GM21723 (cell line): ENCODE results near the gene FN1.
"Not testable (repeated sequence)": the region's sequence is repeated elsewhere in the genome, so short reads cannot be mapped to it uniquely, and the experiment has no call there.

Source experiments
- ATAC-seq: cut with Tn5 transposase; IDR thresholded peaks from one replicate; pipeline ENCODE4 v1.9.1; 2021; ENCODE audit warnings: mild to moderate bottlenecking, moderate library complexity; ENCODE audit not compliant: unreplicated experiment

FN1 gene

DNA sequence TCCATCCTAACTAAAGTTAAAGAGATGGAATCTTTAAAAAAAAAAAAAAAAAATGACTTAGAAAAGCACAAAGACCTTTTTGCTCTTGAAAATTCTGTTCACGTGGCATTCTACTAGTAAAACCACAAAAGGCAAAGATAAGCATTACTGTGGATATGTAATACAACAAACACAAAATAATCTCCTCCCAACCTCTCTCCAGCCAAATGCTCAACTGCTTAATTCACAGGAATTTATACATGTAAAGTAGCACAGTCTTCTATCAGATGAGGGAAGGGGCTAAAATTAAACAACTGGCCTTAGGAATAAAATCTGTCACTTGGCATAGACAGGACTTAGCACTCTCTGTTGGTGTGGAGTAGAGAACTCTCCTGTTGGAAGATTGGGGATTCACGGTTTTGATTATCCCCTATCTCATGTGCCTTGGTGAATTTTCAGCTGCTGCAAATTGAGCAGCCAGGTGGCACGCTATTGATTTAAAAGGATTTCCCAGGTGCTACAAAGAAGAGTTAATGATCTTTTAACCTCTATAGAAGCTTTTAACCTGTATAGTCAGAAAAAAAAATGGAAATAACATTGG, 66.6 kb downstream of the FN1 start:
- no peak for ATAC-seq

DNA sequence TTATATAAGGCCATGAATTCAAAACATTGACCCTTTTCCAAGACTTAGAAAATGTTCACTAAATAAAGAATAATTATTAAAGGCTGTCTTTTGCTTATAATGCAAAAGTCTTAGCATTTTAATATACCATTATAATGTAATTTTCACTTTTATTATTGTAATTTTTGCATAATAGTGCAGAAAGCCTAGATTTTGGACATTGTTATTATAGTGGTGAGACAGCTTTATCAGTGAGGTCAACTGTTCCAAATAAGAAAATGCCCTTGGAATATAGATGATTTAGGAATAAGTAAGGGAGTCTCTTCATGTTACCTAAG, 67.4 kb downstream of the FN1 start:
- no peak for ATAC-seq

DNA sequence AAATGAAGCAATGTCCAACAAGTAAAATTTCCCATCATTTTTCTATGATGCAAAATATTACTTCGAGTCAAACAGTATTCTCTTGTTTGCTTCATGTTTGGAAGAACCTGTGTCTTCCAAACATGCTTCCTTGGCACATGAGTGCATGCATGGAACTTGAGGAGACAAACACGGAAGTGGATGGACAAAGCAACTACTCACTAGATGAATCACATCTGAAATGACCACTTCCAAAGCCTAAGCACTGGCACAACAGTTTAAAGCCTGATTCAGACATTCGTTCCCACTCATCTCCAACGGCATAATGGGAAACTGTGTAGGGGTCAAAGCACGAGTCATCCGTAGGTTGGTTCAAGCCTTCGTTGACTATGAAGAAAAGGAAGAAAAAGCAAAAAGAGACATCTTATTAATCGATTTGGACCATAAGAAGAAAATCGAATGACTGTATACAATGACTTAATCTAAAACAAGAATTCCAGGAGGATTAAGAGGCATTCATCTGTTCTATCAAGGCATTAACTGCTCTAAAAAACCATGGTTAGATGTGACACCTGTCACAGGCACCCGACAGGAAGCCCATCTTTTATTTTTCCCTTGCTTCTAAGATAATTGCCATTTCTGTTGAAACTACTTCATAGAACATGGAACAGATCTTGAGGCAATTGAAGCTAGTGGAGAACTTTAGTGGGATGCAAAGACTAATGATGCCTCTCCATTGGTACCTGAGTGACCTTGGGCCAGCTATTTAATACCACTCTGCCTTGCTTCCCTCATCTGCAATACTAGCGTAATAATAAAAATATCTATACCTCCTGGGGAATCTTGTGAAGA, 68.0 kb downstream of the FN1 start:
- no peak for ATAC-seq

DNA sequence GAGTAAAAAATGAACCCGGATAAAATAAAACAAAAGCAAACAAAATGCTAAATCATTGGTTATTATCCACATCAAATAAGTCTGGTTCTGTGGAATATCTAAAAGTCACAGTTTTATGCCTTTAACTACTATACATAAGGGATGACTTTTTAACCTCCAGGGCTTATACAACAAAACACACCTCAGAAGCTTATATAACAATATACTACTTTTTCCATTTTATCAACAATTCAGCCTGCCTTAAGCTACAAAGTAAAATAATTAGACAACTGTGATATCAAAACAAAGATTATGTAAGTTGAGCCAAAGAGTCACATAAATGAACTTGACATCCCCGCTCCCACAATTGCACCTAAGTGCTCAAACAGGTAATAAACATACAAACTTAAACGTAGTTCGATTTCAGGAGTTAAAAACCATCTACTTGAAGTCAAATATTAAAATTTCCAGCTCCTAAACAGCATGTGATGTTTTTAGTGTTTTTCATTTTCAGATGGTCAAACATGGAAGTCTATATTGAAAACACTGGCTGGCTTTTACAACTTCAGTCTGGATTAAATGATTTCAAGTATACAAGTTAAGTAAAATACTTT, 69.3 kb downstream of the FN1 start:
- ATAC-seq, result no peak

DNA sequence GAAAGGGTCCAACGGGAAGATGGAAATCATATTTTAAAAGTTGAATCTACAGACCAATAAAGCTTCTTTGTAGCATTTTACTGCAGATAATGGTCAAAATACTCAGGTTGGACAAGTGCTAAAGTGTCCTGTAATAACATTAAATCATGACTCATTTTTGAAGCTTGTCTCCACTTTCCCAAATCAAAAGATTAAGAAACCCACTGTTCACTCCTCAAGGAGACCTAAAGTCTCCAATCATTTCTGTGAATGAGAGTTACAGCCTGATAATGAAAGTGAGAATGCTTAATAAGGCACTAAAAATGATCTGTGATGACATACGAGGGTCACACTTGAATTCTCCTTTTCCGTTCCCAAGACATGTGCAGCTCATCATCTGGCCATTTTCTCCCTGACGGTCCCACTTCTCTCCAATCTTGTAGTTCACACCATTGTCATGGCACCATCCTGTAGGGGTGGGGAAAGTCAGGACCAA, 70.6 kb downstream of the FN1 start:
- no peak for ATAC-seq

DNA sequence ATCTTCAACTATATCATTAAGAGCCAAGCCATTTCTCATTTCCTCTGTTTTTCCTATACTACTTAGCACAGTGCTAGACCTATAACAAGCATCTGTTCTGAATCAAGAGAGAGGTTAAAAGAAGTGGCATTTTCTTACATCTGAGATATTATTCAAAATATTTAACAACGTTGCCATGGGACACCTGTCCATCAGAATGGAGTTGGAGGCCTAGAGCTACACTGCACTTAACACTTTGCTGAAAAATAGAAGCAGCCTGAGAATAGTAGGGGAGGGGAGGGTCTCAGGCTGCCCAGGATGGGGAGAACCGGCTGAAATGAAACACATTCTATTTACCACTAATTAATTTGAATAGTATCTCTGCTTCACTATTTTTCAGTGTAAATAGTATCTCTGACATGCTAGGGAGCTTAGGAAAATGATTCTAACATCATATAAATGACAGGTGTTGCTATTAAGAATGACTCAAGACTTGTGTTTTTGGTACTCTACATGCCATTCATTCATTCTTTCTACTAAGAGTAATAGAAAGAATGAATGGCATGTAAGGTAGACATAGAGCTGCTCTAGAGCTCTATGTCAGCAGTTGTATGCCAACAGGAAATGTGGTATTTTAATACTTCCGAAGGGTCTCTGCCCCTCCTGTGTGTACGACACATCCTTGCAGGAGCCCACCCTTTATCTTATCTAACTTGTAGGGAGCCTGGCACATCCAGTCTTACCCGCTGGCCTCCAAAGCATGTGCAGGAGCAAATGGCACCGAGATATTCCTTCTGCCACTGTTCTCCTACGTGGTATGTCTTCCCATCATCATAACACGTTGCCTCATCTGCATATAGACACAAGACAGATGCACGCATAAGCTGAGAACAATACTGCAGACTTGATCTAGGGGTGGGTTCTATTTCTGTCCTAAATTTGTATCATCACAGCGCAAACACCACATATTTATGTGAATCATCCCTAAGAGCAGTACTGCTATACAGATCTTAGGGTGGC, 71.4 kb downstream of the FN1 start:
- ATAC-seq, result no peak

DNA sequence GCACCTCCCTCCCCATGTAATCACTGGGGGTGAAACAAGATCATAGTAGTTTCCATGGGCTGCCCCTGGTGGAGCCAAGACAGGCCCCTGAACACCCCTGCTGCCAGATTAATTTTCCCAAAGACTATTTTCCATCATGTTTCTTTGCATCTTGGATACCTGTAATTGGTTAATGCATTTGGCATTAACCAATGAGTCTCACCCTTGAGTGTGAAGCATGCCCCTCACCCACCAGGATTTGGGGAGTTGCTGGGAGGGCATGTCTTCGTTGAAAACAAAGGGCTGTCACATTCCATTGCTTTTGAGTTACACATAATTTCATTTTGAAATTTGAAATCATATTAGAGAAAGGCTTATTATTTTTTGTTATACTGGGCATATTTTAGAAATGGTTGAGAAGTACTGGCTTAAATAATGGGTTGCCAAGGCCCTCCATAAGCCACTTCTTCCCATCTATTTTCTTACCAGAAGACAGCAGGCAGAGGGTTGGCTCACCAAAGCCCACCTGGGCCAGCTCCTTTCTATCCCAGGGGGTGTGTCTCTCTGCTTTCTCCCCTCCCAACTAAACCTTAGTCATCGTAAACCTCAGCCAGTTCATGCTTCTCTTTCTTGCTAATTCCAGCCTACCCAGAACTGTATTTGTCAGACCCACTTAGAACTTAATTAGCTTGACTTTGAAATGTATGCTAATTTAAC, 72.3 kb downstream of the FN1 start:
- ATAC-seq, result no peak

DNA sequence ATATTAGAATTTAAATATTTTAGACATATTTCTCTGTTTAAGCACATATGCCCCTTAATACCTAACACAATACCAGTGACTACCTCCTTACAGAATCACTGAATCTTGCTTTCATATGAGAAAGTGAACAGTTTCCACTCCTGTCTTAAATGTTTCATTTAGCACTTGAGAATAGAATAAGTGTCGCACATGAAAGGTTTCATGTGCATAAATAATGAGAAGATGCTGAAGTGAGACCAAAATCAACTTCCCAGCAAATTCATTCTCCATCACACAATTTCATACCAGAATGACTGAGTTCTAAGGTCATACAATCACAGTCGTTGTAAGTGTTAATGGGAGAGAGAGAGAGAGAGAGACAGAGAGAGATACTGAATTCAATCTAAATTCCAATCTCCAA, 72.8 kb downstream of the FN1 start:
- ATAC-seq, result no peak

DNA sequence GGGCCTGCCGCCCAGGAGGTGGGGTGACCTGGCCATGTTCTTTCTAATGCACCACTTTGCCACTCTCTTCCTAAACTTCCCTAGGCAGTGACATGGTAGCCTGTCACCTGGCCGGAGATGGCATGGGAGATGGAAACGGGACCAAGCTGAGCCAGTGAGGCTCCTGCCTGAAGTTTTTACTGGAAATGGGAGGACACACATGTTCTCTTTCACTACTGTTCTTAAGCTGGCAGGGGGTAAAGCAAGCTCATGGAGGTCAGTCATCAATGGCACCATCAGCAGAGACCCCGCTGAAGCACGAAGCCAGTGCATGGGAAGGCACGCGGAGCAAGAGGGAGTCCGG, 73.3 kb downstream of the FN1 start:
- ATAC-seq, result no peak

DNA sequence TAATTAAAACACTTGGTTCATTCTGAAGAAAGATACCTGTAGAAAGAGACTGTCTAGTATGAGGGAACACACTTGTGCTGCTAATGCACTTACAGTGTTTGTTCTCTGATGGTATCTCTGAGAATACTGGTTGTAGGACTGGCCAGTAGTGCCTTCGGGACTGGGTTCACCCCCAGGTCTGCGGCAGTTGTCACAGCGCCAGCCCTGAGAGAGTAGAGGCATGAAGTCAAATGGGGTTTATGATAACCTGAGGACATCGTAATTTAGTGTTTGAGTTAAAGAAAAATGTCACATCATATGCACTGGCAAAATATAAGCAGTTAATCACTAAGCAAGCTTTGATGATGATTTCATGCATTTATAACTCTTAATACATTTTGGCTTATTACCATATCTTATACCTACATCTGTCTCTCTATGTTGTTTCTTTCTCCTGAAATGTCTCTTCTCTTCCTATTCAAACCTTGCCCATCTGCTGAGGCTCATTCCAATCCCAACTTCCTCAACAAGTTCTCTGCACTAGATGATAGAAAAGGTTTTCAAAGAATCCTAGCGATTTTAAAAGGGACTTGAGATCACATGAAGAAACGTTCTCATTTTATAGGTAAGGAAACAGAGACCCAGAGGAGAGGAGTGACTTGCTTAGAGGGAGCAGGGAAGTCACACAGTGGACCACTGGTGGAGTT, 73.8 kb downstream of the FN1 start:
- no peak for ATAC-seq

DNA sequence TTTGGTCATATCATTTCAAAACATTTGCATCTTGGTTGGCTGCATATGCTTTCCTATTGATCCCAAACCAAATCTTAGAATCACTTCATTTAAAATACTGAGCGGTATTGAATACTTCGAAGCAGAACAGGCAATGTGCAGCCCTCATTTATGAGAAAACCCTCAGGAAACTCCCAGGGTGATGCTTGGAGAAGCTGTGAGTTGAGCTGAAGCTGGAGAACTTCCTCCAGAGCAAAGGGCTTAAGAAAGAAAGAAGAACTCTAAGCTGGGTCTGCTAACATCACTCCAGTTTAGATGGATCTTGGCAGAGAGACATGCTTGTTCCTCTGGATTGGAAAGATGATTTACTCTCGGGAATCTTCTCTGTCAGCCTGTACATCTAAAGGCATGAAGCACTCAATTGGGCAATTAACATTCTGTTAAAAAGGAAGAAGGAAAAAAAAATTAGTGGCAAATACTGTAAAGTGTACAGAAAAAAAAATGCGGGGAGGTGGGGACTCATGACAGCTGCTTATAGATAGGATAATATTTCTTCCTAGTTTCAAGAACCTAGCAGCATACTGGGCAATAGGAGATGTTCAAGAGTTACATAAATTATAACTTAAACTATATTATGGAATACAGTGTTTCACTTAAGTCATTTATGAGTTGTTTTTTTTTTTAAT, 74.5 kb downstream of the FN1 start:
- ATAC-seq, result no peak

DNA sequence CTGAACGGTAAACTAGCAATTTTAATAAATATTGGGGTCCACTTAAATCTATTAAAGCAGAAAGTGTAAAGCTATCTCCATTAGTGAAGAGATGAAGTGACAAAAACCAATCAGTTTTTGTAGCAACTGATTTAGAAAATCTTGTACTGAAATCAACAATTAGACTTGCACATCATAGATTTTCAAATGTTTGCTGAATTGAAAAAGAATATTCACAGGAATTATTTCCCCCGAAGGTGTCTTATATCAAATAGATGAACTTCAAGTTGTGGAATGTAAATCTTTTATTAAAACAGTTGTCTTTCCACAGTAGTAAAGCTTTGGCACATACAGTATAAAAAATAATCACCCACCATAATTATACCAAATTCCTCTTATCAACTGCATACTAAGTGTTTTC, 75.3 kb downstream of the FN1 start:
- ATAC-seq, result no peak

DNA sequence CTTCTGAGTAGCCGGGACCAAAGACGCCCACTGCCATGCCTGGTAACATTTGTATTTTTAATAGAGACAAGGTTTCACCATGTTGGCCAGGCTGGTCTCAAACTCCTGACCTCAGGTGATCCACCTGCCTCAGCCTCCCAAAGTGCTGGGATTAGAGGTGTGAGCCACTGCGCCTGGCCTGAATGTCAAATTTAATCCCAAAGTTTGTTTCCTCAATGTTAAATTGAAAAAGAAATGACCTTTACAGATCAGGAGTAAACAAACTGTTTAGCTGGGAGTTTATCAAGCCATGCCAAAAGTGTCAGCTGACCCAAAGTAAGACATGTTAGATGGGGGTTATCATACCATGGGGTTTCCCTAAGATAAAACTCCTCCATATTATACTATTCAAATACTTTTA, 75.8 kb downstream of the FN1 start:
- ATAC-seq, result not testable (repeated sequence)

DNA sequence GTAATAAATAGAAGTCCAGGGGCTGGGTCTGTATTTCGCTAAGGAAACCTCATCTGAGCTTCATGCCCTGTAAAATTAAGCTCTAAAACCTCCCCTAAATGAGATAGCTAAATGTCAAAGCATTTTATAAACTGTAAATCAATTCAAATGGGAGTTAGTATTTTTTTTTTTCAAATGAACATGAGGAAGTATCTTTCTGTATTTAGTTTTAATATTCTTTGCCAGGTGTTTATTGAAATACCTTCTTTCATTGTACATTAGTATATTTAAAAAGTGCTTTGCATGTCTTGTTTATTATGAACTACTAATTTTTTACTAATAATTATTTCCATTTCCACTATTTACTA, 76.3 kb downstream of the FN1 start:
- no peak for ATAC-seq

DNA sequence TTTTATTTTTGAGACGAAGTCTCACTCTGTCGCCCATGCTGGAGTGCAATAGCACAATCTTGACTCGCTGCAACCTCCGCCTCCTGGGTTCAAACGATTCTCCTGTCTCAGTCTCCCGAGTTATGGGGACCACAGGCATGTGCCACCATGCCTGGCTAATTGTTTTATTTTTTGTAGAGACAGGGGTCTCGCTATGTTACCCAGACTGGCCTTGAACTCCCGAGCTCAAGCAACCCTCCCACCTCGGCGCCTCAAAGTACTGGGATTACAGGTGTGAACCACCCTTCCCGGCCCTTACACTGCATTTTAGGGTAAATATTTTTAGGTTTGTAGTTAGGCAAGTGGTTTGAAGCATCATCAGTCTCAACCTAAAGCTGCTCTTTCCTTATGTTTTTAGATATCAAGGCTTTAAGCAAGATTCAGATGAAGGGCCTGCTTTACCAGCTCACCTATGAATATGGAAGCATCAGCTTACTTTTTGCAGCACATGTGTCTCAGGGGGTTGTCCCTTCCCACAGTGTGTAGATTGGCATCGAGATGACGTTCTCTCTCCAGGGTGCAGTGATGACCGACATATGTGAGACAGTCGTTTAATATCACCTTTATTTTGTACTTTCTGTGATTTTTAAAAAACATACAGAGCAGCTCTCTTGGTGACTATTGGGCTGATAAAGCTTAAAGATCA, 76.8 kb downstream of the FN1 start:
- no peak for ATAC-seq

DNA sequence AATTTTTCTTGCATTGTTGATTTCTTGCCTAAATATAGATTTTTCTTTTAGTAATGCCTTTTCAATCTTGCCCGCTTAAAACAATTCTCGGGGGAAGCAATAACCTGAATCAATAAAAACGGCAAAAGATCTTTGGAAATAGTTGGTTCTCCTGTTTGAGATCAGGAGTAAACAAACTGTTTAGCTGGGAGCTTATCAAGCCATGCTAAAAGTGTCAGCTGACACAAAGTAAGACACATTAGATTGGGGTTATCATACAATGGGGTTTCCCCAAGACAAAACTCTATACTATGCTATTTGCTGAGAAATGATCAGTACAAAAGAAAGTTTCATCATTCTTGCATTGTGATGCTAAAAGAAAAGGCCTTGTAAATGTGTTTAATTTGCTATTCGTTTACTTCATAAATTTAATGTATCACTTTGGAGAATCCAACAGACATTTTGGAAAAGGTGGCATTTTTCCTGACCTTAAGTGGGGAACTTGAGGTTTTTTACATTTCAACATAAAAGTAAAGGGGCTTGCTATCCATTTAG, 77.5 kb downstream of the FN1 start:
- no peak for ATAC-seq

DNA sequence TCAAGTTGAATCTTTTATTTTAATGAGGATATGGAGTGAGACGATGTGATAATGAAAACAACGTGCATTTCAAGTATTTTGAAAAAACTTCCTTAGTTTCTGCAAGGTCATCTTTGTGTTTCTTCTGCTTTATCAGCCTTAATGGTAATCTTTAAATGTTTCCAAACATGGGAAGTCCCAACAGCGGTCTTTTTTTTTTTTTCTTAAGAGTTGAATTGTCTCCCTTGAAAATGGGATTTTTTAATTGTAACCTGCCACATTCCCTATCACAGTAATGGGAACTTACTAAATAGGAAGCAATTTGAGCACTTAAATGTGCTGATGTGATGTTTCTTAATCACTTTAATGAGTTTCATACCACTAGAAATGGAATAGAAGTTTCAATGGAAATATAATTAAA, 78.2 kb downstream of the FN1 start:
- ATAC-seq, result no peak

DNA sequence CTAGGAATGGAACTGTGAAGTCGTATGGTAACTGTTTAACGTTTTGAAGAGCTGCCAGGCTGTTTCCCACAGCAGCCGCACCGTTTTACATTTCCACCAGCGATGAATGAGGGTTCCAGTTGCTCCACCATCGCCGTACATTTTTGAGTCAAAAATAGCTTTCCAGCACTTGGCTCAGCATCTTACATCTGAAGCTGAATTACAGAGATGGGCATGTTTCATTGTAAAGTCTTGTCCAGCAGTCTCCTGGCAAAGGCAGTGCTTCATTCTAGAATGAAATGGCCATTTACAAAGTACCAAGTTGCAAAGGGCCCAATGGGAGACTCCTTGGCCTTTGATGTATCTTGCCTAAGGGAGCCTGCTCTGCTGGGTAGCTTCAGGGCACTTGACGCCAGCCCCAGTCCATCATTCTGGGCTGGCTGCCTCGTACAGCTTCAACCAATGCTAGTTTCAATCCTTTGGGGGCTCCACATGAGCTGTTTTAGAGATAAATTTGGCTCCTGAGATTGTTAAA, 78.9 kb downstream of the FN1 start:
- ATAC-seq, result no peak
